Mucosa of gallbladder (tissue), 1 donor: ENCODE measurements around the gene PLD4. TPM values are rescaled to one million over a fixed set of nuclear protein-coding genes. Genes with fewer than 3 reads are reported as not detected.
A peak's percentile ranks its signal among the peaks of the same experiment; 100 is the strongest.

Source experiments
- DNase-seq: peaks from one replicate; pipeline ENCODE4 v3.0.0-alpha.2; 2020; ENCODE audit warnings: low spot score
- total RNA-seq: library from RNA; stranded (reverse); gene quantifications from one replicate; pipeline ENCODE4 v1.2.1, GENCODE V29; 2021
- donor health status: DM: no; HTN: no; CAD: no.

The PLD4 gene
- total RNA-seq, 1 donor from 2014 or later = 16.7 TPM

- no peak for DNase-seq
These were observed 3.9 kb downstream of the PLD4 start for GRCh38 chr14:104928391-104929133.

- no peak for DNase-seq
These were observed 4.9 kb downstream of the PLD4 start for GRCh38 chr14:104929268-104930230.

DNA sequence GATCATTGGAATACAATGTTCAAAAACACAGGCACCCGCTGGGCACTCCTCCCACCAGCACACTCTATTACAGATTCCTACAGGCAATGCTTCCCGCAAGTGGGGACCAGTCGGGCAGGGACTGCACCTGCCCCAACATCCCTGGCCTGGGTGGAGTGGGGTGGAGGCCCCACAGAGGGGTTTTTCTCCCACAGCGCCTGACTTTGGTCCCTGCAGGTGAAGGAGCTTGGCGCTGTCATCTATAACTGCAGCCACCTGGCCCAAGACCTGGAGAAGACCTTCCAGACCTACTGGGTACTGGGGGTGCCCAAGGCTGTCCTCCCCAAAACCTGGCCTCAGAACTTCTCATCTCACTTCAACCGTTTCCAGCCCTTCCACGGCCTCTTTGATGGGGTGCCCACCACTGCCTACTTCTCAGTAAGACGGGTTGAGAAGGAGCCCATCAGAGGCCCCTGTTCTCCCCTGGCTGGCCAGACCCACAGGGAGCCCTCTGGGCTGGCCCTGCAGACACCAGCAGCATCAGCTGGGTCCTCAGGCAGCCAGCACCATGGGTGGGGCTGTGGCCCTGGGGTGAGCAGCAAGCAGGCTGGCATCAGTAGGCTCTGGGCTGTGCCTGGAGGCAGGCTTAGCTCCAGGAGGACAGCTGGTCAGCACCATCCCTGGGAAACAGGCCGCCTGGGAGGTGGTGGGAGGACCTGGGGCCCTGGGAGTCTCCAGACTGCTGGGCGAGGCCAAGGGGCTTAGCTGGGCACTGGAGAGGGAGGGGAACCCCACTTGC, 6.0 kb downstream of the PLD4 start:
- DNase-seq = no peak

- DNase-seq = no peak
These were observed 6.7 kb downstream of the PLD4 start for GRCh38 chr14:104931304-104931770.

DNA sequence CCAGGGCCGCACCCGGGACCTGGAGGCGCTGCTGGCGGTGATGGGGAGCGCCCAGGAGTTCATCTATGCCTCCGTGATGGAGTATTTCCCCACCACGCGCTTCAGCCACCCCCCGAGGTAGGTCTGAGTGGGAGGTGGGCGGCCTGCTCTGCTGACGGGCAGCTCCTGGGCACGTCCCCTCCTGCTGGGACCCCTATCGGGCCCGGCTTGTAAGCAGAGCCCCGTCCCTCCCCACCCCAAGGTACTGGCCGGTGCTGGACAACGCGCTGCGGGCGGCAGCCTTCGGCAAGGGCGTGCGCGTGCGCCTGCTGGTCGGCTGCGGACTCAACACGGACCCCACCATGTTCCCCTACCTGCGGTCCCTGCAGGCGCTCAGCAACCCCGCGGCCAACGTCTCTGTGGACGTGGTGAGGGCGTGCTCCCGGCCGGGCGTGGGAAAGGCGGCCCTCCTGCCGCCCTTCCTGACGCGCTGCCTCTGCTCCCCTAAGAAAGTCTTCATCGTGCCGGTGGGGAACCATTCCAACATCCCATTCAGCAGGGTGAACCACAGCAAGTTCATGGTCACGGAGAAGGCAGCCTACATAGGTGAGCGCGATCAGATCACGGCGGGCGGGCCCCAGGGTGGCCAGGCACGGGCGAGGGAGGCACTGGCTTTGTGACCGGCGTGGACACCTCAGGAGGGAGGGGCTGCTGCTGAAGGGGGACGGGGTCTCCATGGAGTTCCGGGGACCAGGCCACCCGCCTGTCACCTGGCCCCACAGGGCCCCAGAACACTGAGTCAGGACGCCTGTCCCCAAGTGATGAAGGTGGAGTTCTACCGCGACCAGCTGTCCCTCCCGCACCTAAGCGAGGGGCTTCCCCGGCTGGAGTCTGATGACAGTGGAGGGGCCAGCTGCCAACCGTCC, 7.3 kb downstream of the PLD4 start:
- DNase-seq = no peak

GRCh38 chr14:104932676-104933631, 8.3 kb downstream of the PLD4 start:
- peak; percentile 80 for DNase-seq

GRCh38 chr14:104933746-104934733, 9.4 kb downstream of the PLD4 start:
- DNase-seq = no peak

- no peak for DNase-seq
These were observed 10.5 kb downstream of the PLD4 start for GRCh38 chr14:104935026-104935650.

GRCh38 chr14:104935955-104936354, 11.3 kb downstream of the PLD4 start:
- DNase-seq = no peak

GRCh38 chr14:104936361-104937155, 11.9 kb downstream of the PLD4 start:
- no peak for DNase-seq

GRCh38 chr14:104937161-104937560, 12.5 kb downstream of the PLD4 start:
- no peak for DNase-seq

DNA sequence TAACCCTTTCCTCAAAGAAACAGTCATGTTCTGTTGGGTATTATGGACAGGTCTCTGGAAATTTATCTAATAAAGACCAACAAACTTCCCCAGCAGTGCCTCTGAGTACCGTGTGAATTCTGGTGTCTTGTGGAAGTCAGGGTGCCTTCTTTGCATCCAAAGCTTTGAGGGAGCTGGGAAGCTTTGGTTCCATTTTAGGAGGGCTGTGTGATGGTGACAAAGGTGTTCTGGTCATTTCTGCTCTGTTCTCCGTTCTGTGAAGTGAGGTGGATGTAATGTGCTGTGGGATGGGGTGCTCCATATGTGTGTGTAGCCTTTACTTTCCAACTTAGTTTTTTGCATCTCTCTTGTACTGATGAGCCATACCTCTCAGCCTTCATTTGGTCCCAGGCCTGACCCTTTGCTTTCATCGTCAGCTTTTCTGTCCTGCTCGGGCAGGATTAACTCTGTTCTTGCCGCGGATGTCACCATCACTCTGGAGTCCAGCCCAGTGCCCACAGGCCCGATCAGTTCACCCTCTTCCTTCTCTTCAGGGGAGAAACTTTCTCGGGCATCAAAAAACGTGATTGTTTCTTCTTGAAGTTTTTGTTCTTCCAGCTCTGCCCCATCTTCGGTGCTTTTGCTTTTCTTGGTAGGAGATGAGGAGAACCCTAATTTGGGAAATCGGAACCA, 13.2 kb downstream of the PLD4 start:
- DNase-seq = no peak

- DNase-seq = no peak
These were observed 13.8 kb downstream of the PLD4 start for GRCh38 chr14:104938436-104938835.

GRCh38 chr14:104938960-104939359, 14.3 kb downstream of the PLD4 start:
- DNase-seq = no peak

GRCh38 chr14:104939666-104940410, 15.2 kb downstream of the PLD4 start:
- DNase-seq = no peak
